KMS-11 (cell line): ENCODE data around the gene POU2AF2.

ENCODE experiments used
- H2AFZ ChIP-seq: fragments of 200-600 bp; sonication (generic); 2 replicates; pipeline ENCODE4 v1.6.1; 2016; ENCODE audit warnings: antibody characterized with exemption, mixed run types, low read depth
- H3K27ac ChIP-seq: fragments of 200-600 bp; sonication (generic); 2 replicates; pipeline ENCODE4 v1.6.1; 2016; ENCODE audit warnings: mild to moderate bottlenecking, mixed run types
- H3K27me3 ChIP-seq: fragments of 200-600 bp; sonication (generic); 2 replicates; pipeline ENCODE4 v1.6.1; 2017; ENCODE audit warnings: mild to moderate bottlenecking, low read depth, mixed run types, moderate library complexity; ENCODE audit not compliant: insufficient read depth
- H3K36me3 ChIP-seq: fragments of 200-600 bp; sonication (generic); 2 replicates; pipeline ENCODE4 v1.6.1; 2017; ENCODE audit warnings: mild to moderate bottlenecking, mixed run types; ENCODE audit not compliant: insufficient read depth
- H3K4me1 ChIP-seq: fragments of 200-600 bp; sonication (generic); 2 replicates; pipeline ENCODE4 v1.6.1; 2016; ENCODE audit warnings: mild to moderate bottlenecking, low read depth, mixed run types; ENCODE audit not compliant: poor library complexity, severe bottlenecking
- H3K4me2 ChIP-seq: fragments of 200-600 bp; sonication (generic); 2 replicates; pipeline ENCODE4 v1.7.0; 2016; ENCODE audit warnings: mild to moderate bottlenecking, mixed run types
- H3K4me3 ChIP-seq: fragments of 200-600 bp; sonication (generic); IDR thresholded peaks from 2 replicates; pipeline ENCODE4 v1.6.1; 2017; ENCODE audit warnings: low read depth, low read length, mixed read lengths; ENCODE audit not compliant: insufficient read depth
- H3K79me2 ChIP-seq: fragments of 200-600 bp; sonication (generic); 2 replicates; pipeline ENCODE4 v1.6.1; 2016; ENCODE audit warnings: low read depth, mixed run types; ENCODE audit not compliant: insufficient read depth
- H3K9ac ChIP-seq: fragments of 200-600 bp; sonication (generic); 2 replicates; pipeline ENCODE4 v1.6.1; 2016; ENCODE audit warnings: mild to moderate bottlenecking, mixed run types
- H4K20me1 ChIP-seq: fragments of 200-600 bp; sonication (generic); 2 replicates; pipeline ENCODE4 v1.6.1; 2016; ENCODE audit warnings: mild to moderate bottlenecking, mixed run types; ENCODE audit not compliant: insufficient read depth
- CTCF ChIP-seq: fragments of 200-600 bp; sonication (generic); conservative IDR thresholded peaks from 2 replicates; pipeline ENCODE4 v1.6.1; 2017; ENCODE audit warnings: low read depth, mild to moderate bottlenecking, antibody characterized with exemption, low read length, moderate library complexity, mixed read lengths

Gene POU2AF2

GRCh38 chr11:111306321-111306720, 60.8 kb downstream of the POU2AF2 start:
- H3K27me3 ChIP-seq: no peaks in the 10 kb centered on the region
- H3K9ac ChIP-seq: no peak overlapping the region
- H3K79me2 ChIP-seq: no peaks in the 10 kb centered on the region
- TF ChIP-seq CTCF: no peak
- no peak overlapping the region for H3K4me3 ChIP-seq
- no peaks in the 10 kb centered on the region for H4K20me1 ChIP-seq
- H3K4me2 ChIP-seq: no peak overlapping the region
- no peaks in the 10 kb centered on the region for H3K4me1 ChIP-seq
- H2AFZ ChIP-seq: no peak overlapping the region
- H3K36me3 ChIP-seq: no peaks in the 10 kb centered on the region
- no peak overlapping the region for H3K27ac ChIP-seq

- H3K36me3 ChIP-seq: no peaks in the 10 kb centered on the region
- TF ChIP-seq CTCF: no peak
- no peak overlapping the region for H3K4me2 ChIP-seq
Observed at GRCh38 chr11:111307472-111308108, 62.1 kb downstream of the POU2AF2 start.

GRCh38 chr11:111308140-111308539, 62.6 kb downstream of the POU2AF2 start:
- Histone ChIP-seq H3K9ac (no peak overlapping the region), H3K27me3 (no peaks in the 10 kb centered on the region), H2AFZ (no peak overlapping the region), H3K4me3 (no peak overlapping the region), H3K79me2 (no peaks in the 10 kb centered on the region), H3K4me2 (no peak overlapping the region), H3K27ac (no peak overlapping the region), H4K20me1 (no peaks in the 10 kb centered on the region), H3K36me3 (no peaks in the 10 kb centered on the region), H3K4me1 (no peaks in the 10 kb centered on the region)
- no peak for TF ChIP-seq CTCF

More at GRCh38 chr11:111307472-111308108, 62.1 kb downstream of the POU2AF2 start:
- no peaks in the 10 kb centered on the region for H3K4me1 ChIP-seq
- H3K9ac ChIP-seq: no peak overlapping the region
- H2AFZ ChIP-seq: no peak overlapping the region
- H3K27ac ChIP-seq: no peak overlapping the region
- H3K27me3 ChIP-seq: no peaks in the 10 kb centered on the region
- no peak overlapping the region for H3K4me3 ChIP-seq
- no peaks in the 10 kb centered on the region for H4K20me1 ChIP-seq
- H3K79me2 ChIP-seq: no peaks in the 10 kb centered on the region

GRCh38 chr11:111309215-111309915, 63.8 kb downstream of the POU2AF2 start:
- no peaks in the 10 kb centered on the region for H4K20me1 ChIP-seq
- H3K27ac ChIP-seq: no peak overlapping the region
- TF ChIP-seq CTCF: no peak

More at GRCh38 chr11:111309215-111309915, 63.8 kb downstream of the POU2AF2 start:
- Histone ChIP-seq H3K36me3 (no peaks in the 10 kb centered on the region), H2AFZ (no peak overlapping the region), H3K4me3 (no peak overlapping the region), H3K27me3 (no peaks in the 10 kb centered on the region), H3K79me2 (no peaks in the 10 kb centered on the region), H3K4me2 (no peak overlapping the region), H3K4me1 (no peaks in the 10 kb centered on the region), H3K9ac (no peak overlapping the region)
